ENCODE measurements around the gene ASMT.

Gene ASMT

GRCh38 chrX:1629244-1629643 is 14.4 kb downstream of the ASMT start:
- no peak overlapping the region for H3K27ac ChIP-seq (replicated peaks)
- H3K4me3 ChIP-seq (replicated peaks; ENCODE audit: insufficient read depth, low read length), result no peak overlapping the region
- DNase-seq (ENCODE audit: low read depth in 1 of 2, low spot score in 1 of 2), result no peak
- TF ChIP-seq REST (IDR thresholded peaks at IDR 0.05; ENCODE audit: insufficient replicate concordance, low read depth) (no peak), SPI1 (IDR thresholded peaks at IDR 0.05; ENCODE audit: borderline replicate concordance, low read depth) (no peak), GABPA (IDR thresholded peaks at IDR 0.05; ENCODE audit: low read depth) (no peak), POLR2AphosphoS5 (IDR thresholded peaks at IDR 0.05; ENCODE audit: low read depth) (no peak)
- TF ChIP-seq, protein P1, sequence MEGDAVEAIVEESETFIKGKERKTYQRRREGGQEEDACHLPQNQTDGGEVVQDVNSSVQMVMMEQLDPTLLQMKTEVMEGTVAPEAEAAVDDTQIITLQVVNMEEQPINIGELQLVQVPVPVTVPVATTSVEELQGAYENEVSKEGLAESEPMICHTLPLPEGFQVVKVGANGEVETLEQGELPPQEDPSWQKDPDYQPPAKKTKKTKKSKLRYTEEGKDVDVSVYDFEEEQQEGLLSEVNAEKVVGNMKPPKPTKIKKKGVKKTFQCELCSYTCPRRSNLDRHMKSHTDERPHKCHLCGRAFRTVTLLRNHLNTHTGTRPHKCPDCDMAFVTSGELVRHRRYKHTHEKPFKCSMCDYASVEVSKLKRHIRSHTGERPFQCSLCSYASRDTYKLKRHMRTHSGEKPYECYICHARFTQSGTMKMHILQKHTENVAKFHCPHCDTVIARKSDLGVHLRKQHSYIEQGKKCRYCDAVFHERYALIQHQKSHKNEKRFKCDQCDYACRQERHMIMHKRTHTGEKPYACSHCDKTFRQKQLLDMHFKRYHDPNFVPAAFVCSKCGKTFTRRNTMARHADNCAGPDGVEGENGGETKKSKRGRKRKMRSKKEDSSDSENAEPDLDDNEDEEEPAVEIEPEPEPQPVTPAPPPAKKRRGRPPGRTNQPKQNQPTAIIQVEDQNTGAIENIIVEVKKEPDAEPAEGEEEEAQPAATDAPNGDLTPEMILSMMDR (IDR thresholded peaks at IDR 0.05; ENCODE audit: insufficient read depth, low read length), result no peak
- H3K27me3 ChIP-seq (ENCODE audit: insufficient read depth, poor library complexity, severe bottlenecking), result no peaks in the 10 kb centered on the region

GRCh38 chrX:1646009-1646408 is 31.1 kb downstream of the ASMT start:
- TF ChIP-seq, protein P1 (IDR thresholded peaks at IDR 0.05; ENCODE audit: insufficient read depth, low read length), result no peak
- no peak for TF ChIP-seq GABPA (IDR thresholded peaks at IDR 0.05; ENCODE audit: low read depth)
- no peak for TF ChIP-seq SPI1 (IDR thresholded peaks at IDR 0.05; ENCODE audit: borderline replicate concordance, low read depth)
- Histone ChIP-seq H3K27ac (replicated peaks) (no peak overlapping the region), H3K4me3 (replicated peaks; ENCODE audit: insufficient read depth, low read length) (no peak overlapping the region), H3K27me3 (ENCODE audit: insufficient read depth, poor library complexity, severe bottlenecking) (no peaks in the 10 kb centered on the region)
- DNase-seq (ENCODE audit: low read depth in 1 of 2, low spot score in 1 of 2), result no peak

GRCh38 chrX:1649621-1650020 is 34.8 kb downstream of the ASMT start:
- Histone ChIP-seq H3K27ac (replicated peaks) (no peak overlapping the region), H3K4me3 (replicated peaks; ENCODE audit: insufficient read depth, low read length) (no peak overlapping the region)

More at GRCh38 chrX:1649621-1650020, 34.8 kb downstream of the ASMT start:
- H3K27me3 ChIP-seq (ENCODE audit: insufficient read depth, poor library complexity, severe bottlenecking), result no peaks in the 10 kb centered on the region
- DNase-seq (ENCODE audit: low read depth in 1 of 2, low spot score in 1 of 2), result no peak
- TF ChIP-seq REST (IDR thresholded peaks at IDR 0.05; ENCODE audit: insufficient replicate concordance, low read depth) (no peak), GABPA (IDR thresholded peaks at IDR 0.05; ENCODE audit: low read depth) (no peak), SPI1 (IDR thresholded peaks at IDR 0.05; ENCODE audit: borderline replicate concordance, low read depth) (no peak)

Data from HL-60 (cell line).